ENCODE results near the gene REEP5. TPM values are rescaled to one million over a fixed set of nuclear protein-coding genes. Genes with fewer than 3 reads are reported as not detected.

REEP5 gene
- total and polyA plus RNA-seq, 2 of the 13 experiments (the other 11 are each of a cell fraction or from before 2014, with no cell fraction given) = 49.4 to 239 TPM

- 0 out of 2 replicates have a peak, but pooled peaks have one; percentile 10 for TF ChIP-seq ZNF580 (CRISPR knock-in tag; IDR thresholded peaks at IDR 0.05; ENCODE audit: borderline replicate concordance, low read depth)
- TF ChIP-seq YEATS4 (CRISPR knock-in tag; IDR thresholded peaks at IDR 0.05; ENCODE audit: borderline replicate concordance) = 0 out of 2 replicates have a peak, but pooled peaks have one; percentile 39
- TF ChIP-seq RFXANK (CRISPR knock-in tag; IDR thresholded peaks at IDR 0.05) = no peak
- TF ChIP-seq SP140L (CRISPR knock-in tag; IDR thresholded peaks at IDR 0.05; ENCODE audit: borderline replicate concordance) = no peak
- no peak for TF ChIP-seq ATF7 (IDR thresholded peaks at IDR 0.05)
- TF ChIP-seq ATF7 (CRISPR knock-in tag; IDR thresholded peaks at IDR 0.05) = no peak
- no peak for TF ChIP-seq ZNF766 (CRISPR knock-in tag; IDR thresholded peaks at IDR 0.05; ENCODE audit: borderline replicate concordance)
- no peak for TF ChIP-seq PBX3 (CRISPR knock-in tag; IDR thresholded peaks at IDR 0.05; ENCODE audit: borderline replicate concordance)
- peak; percentile 39; the same call in 1 of the 2 replicates for TF ChIP-seq NFKB2 (CRISPR knock-in tag; IDR thresholded peaks at IDR 0.05; ENCODE audit: borderline replicate concordance)
- no peak for TF ChIP-seq CBFB (CRISPR knock-in tag; IDR thresholded peaks at IDR 0.05)
- TF ChIP-seq TBX2 (CRISPR knock-in tag; IDR thresholded peaks at IDR 0.05; ENCODE audit: borderline replicate concordance) = peak; percentile 62
- TF ChIP-seq MXI1 (IDR thresholded peaks at IDR 0.05; ENCODE audit: borderline replicate concordance, low read depth, low read length) = no peak
- 0 out of 2 replicates have a peak, but pooled peaks have one; percentile 21 for TF ChIP-seq ZNF746 (CRISPR knock-in tag; IDR thresholded peaks at IDR 0.05)
- no peak; the same call in 1 of the 2 replicates for TF ChIP-seq ZNF878 (CRISPR knock-in tag; IDR thresholded peaks at IDR 0.05)
- no peak for TF ChIP-seq ZNF574 (CRISPR knock-in tag; IDR thresholded peaks at IDR 0.05)
- peak; percentile 96 for TF ChIP-seq ZNF142 (CRISPR knock-in tag; IDR thresholded peaks at IDR 0.05)
- TF ChIP-seq ZNF567 (CRISPR knock-in tag; IDR thresholded peaks at IDR 0.05; ENCODE audit: borderline replicate concordance) = no peak
- no peak; the same call in 1 of the 2 replicates for TF ChIP-seq KAT7 (CRISPR knock-in tag; IDR thresholded peaks at IDR 0.05; ENCODE audit: borderline replicate concordance)
- TF ChIP-seq RBM22 (optimal IDR thresholded peaks at IDR 0.05; ENCODE audit: low read length) = no peak
Measured at GRCh38 chr5:112921026-112921832, 798 bp downstream of the REEP5 start (continued).
